Stimulated activated CD4-positive, alpha-beta T cell treated with anti-CD3 and anti-CD28 coated beads, Interleukin-4, amount 100 ng/mL, for 48 hours (primary cell): ENCODE data around the gene KCMF1.

ENCODE experiments used
- DNase-seq, 2 donors: peaks; one replicate each; pipeline ENCODE4 v3.0.0-alpha.2; 2020; ENCODE audit warnings: low read depth in 2 of 2

KCMF1 gene

GRCh38 chr2:84956334-84957297 is 14.3 kb upstream of the KCMF1 start:
- no peak for DNase-seq

- DNase-seq, result no peak
These were observed 13.2 kb upstream of the KCMF1 start for GRCh38 chr2:84957771-84958134.

- no peak for DNase-seq
These were observed 12.6 kb upstream of the KCMF1 start for GRCh38 chr2:84958135-84959059.

GRCh38 chr2:84959095-84959565 is 11.8 kb upstream of the KCMF1 start:
- no peak for DNase-seq

- DNase-seq, result no peak
These were observed 11.1 kb upstream of the KCMF1 start for GRCh38 chr2:84959566-84960506.

- no peak for DNase-seq
These were observed 8.0 kb upstream of the KCMF1 start for GRCh38 chr2:84962917-84963316.

GRCh38 chr2:84963323-84963691 is 7.7 kb upstream of the KCMF1 start:
- DNase-seq, result no peak

- DNase-seq, result no peak
These were observed 7.1 kb upstream of the KCMF1 start for GRCh38 chr2:84963692-84964405.

GRCh38 chr2:84964406-84965191 is 6.4 kb upstream of the KCMF1 start:
- DNase-seq, result no peak

- no peak for DNase-seq
These were observed 5.8 kb upstream of the KCMF1 start for GRCh38 chr2:84965192-84965516.

- no peak for DNase-seq
These were observed 5.1 kb upstream of the KCMF1 start for GRCh38 chr2:84965827-84966226.

GRCh38 chr2:84966731-84967130 is 4.2 kb upstream of the KCMF1 start:
- no peak for DNase-seq

- peak in 1 of 2 donors; percentile 15 for DNase-seq
These were observed 1.3 kb upstream of the KCMF1 start for GRCh38 chr2:84969511-84970209.

- peak; percentile 37 to 51 for DNase-seq
These were observed 622 bp upstream of the KCMF1 start for GRCh38 chr2:84970210-84970867.

- peak; percentile 45 to 54 for DNase-seq
These were observed 697 bp downstream of the KCMF1 start for GRCh38 chr2:84971510-84972206.

GRCh38 chr2:84972207-84972783 is 1.3 kb downstream of the KCMF1 start:
- DNase-seq, result no peak

- DNase-seq, result no peak
These were observed 2.0 kb downstream of the KCMF1 start for GRCh38 chr2:84972932-84973331.
